Left lung (tissue), 10 donors: ENCODE results near the gene CDKN1C. TPM values are rescaled to one million over a fixed set of nuclear protein-coding genes. Genes with fewer than 3 reads are reported as not detected.

Experiments used
- ATAC-seq: fragments of 200-7000 bp; cut with Tn5 transposase; one replicate; pipeline ENCODE4 v1.9.1; 2020; ENCODE audit warnings: moderate library complexity
- DNase-seq, 4 donors: peaks; one replicate each; pipeline ENCODE4 v3.0.0-alpha.2; 2013 to 2020
- H3K27ac ChIP-seq, 2 donors: fragments of 200-600 bp; sonication (generic) in 1 of 2; one replicate each; pipeline versions ENCODE4 v1.5.0 to v1.8.0; 2020 to 2021
- H3K27me3 ChIP-seq, 2 donors: fragments of 200-600 bp; sonication (generic) in 1 of 2; one replicate each; pipeline versions ENCODE4 v1.5.0 to v1.8.0; 2020 to 2021
- H3K36me3 ChIP-seq, 2 donors: fragments of 200-600 bp; sonication (generic) in 1 of 2; one replicate each; pipeline versions ENCODE4 v1.5.0 to v1.8.0; 2020 to 2021
- H3K4me1 ChIP-seq, 2 donors: fragments of 200-600 bp; one replicate each; pipeline ENCODE4 v1.8.0; 2021
- H3K4me3 ChIP-seq, 2 donors: fragments of 200-600 bp; sonication (generic) in 1 of 2; one replicate each; pipeline versions ENCODE4 v1.5.0 to v1.8.0; 2020 to 2021; ENCODE audit warnings: mild to moderate bottlenecking in 1 of 2
- H3K9me3 ChIP-seq, 2 donors: fragments of 200-600 bp; sonication (generic) in 1 of 2; one replicate each; pipeline versions ENCODE4 v1.5.0 to v1.8.0; 2020 to 2021
- intact Hi-C, 2 donors: fragments of 100-400 bp; cut with DNase I; formaldehyde crosslinking; loops; one replicate each; pipeline versions ENCODE4 v1.11.2 to v1.14.2; 2022
- polyA plus RNA-seq, 6 donors: library from polyadenylated mRNA; unstranded; fragments of 120-200 nt; gene quantifications; one replicate each; pipeline ENCODE4 v1.2.1, GENCODE V29; 2013; ENCODE audit not compliant: insufficient read length in 6 of 6
- total RNA-seq, 2 donors: library from RNA; stranded (reverse); fragmentation: NEBNext Ultra II Directional; extraction: Animal tissue kit (Norgen Biotek cat#: 25700); gene quantifications; one replicate each; pipeline ENCODE4 v1.2.1, GENCODE V29; 2021
- TF ChIP-seq, protein P1 (sequence below), 2 donors: fragments of 200-600 bp; sonication (generic) in 1 of 2; IDR thresholded peaks; one replicate each; pipeline versions ENCODE4 v1.5.0 to v1.8.0; 2021; ENCODE audit warnings: antibody characterized with exemption in 2 of 2
- donor health status: DM: no; HTN: yes; CAD: no.
- donor health status: DM: no; HTN: no; CAD: no.

CDKN1C gene
- total and polyA plus RNA-seq, 8 donors: 18.0 to 90.1 (median 67.6) TPM

DNA sequence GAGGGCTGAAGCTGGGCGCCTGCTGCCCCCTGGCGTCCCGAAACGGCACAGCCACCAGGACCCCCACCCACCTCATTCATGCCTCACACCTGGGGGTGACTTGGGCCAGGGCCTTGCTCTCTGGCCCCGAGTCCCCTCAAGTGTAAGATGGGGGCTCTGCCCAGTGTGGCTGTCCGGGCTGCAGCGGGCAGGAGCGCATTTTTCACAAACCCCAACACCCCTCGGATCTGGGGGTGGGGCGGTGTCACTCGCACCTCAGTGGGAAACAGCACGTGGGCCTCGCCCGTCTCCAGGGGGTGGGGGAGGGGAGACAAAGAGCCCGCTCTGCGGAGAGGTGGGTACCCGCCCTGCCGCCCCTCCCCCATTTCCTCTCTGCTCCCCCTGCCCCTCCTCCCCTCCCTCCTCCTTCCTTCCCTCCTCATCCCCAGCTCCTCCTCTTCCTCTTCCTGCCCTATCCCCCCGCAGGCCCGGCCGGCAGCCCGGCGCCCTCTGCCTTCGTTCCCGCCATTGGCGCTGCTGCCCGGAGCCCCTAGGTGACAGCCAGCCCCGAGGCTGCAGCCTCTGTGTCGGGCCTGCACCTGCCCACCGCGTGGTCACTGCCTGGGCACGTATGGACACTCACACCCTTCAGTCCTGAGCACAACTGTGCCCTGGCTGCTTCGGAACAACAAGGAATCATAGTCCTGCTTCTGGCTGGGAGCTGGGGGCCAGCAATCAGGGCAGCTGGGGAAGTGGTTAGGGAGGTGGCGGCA is 6.8 kb upstream of the CDKN1C start:
- Histone ChIP-seq H3K9me3 (no peaks in the 10 kb centered on the region), H3K4me1 (peaks cover 20 to 32% of the 10 kb centered on the region in 2 donors), H3K36me3 (no peaks in the 10 kb centered on the region), H3K4me3 (peak overlapping the region; percentile 34 to 39), H3K27ac (peak overlapping the region; percentile 73 to 74), H3K27me3 (peaks cover 0 to 8% of the 10 kb centered on the region in 2 donors)
- ATAC-seq: peak; percentile 73
- intact Hi-C loops: no loop called here
- TF ChIP-seq, protein P1, sequence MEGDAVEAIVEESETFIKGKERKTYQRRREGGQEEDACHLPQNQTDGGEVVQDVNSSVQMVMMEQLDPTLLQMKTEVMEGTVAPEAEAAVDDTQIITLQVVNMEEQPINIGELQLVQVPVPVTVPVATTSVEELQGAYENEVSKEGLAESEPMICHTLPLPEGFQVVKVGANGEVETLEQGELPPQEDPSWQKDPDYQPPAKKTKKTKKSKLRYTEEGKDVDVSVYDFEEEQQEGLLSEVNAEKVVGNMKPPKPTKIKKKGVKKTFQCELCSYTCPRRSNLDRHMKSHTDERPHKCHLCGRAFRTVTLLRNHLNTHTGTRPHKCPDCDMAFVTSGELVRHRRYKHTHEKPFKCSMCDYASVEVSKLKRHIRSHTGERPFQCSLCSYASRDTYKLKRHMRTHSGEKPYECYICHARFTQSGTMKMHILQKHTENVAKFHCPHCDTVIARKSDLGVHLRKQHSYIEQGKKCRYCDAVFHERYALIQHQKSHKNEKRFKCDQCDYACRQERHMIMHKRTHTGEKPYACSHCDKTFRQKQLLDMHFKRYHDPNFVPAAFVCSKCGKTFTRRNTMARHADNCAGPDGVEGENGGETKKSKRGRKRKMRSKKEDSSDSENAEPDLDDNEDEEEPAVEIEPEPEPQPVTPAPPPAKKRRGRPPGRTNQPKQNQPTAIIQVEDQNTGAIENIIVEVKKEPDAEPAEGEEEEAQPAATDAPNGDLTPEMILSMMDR (IDR thresholded peaks at IDR 0.05): peak; percentile 85 to 94
- peak in 3 of 4 donors; percentile 61 to 80 (median 74) for DNase-seq

DNA sequence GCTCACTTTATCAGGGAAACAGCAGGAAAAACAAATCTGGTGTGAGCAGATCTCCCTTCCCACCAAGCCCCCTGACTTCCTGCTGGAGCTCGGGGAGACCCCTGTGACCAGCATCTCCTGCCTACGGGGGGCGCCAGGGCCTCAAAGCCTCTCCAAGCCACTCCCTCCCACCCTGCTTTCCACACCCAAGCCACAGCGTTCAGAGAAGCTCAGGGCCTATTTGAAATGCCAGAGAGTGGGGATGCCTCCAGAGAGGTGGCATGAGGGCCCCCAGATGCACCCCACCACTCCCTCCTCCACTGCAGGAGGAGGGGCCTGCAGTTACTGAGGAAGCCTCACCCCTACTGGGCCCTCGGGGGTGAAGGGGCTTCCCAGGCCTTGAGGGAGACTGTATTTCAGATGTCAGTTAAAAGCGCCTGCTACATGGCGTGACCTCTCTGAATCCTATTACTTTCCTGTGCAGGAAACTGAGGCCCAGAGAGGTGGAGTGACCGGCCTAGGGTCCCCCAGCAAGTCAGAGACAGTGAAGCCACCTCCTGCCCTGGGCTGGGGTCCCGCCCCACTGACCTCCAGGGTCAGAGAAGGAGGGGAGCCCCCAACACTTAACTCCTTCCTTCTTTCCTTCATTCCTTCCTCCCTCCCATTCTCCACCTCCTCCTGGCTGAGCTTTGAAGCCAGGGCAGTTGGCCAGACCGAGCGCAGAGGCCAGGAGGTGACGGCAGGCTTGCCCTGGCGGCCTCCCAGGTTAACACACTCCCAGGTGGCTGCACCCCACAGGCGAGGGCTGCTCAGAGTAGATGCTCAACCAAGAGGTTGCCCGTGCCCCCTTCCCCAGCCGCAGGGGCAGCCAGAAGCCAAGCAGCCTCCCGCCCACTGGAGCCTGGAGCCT is 6.0 kb upstream of the CDKN1C start:
- TF ChIP-seq, protein P1 (IDR thresholded peaks at IDR 0.05): no peak
- Histone ChIP-seq H3K4me1 (peaks cover 20 to 32% of the 10 kb centered on the region in 2 donors), H3K27me3 (peaks cover 0 to 16% of the 10 kb centered on the region in 2 donors), H3K27ac (peak overlapping the region; percentile 73 to 74), H3K9me3 (no peaks in the 10 kb centered on the region), H3K36me3 (no peaks in the 10 kb centered on the region), H3K4me3 (peak overlapping the region; percentile 34 to 39)
- intact Hi-C loops: no loop called here
- DNase-seq (no peak), ATAC-seq (no peak)

DNA sequence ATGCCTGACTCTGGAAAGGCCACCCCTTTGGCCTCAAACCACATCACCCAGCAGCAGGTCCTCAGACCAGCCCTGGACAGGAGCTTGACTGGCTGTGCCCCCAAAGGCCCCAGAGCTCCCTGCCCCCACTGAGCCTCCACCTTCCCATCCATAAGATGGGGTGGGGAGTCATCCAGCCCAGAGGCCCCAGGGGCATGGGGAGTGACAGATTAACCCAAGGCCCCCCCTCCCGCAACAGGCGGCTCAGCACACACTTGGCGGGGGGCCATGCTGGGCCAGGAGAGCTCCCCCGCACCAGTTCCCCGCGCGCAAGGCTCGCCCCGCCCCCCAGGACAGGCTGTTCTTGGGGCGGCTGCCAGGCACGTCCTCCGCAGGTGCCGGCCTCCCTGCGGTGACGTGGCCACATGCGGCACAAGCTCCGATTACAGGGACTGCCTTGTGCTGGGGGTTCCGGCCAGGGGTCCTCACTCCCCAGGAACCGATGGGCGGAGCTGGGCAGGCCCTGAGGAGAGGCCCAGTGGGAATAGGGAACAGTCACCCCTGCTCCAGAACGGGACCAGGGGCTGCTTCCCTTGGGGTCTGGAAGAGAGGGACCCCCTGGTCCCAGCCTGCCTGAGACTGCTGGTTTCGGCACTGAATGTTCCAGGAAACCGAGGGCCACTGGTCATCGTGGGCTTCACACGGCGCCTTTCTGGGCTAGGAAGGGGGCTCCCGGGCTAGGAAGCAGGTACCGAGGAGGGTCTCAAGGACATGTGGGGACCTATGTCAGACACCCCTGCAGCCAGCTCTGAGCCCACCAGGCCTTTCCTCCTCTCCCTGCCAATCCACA is 5.1 kb upstream of the CDKN1C start:
- Histone ChIP-seq H3K4me3 (no peak overlapping the region), H3K9me3 (no peaks in the 10 kb centered on the region), H3K4me1 (peaks cover 20 to 37% of the 10 kb centered on the region in 2 donors), H3K36me3 (no peaks in the 10 kb centered on the region), H3K27ac (no peak overlapping the region), H3K27me3 (peaks cover 0 to 21% of the 10 kb centered on the region in 2 donors)
- peak in 2 of 4 donors; percentile 88 for DNase-seq
- TF ChIP-seq, protein P1 (IDR thresholded peaks at IDR 0.05): no peak
- intact Hi-C loops: no loop called here
- peak; percentile 35 for ATAC-seq

DNA sequence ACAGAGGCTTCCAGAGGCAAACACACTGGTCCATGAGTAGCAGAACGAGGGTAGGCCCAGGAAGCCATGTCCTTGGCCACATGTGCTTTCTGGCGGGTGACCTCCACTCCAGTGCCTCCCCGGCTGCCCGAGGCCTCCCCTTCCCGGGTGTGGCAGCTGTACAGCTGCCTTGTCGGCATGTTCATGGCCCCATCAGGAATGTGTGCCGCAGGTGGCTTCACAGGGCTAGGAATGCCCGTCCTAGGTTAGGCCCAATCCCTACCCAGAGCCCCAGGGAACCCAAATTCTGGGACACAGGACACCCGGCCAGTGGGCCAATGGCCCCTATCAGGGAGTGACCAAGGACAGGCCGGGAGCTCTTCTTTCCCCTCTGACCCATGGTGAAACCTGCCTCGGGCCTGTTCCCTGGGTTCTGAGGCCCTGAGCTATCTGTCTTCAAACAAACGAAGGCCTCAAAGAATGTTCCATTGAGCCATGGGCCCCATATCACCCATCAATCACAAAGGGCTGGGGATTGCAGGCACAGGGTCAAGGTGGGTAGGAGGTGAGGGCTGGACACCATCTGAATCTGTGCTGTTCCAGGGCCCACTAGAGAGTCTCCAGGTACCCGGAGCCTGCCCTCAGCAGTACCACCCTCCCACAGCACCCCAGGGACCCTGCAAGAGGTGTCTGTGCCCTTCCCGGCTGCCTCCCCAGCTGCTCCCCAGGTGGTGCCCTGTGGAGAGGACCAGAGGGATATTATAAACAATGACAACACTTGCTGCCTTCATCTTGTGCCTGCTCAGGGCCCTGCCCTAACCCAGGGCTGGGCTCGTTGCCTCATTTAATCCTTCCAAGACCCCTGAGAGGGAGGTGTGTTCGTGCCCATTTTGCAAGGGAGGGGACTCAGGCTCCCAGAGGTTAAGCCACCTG is 4.0 kb upstream of the CDKN1C start:
- intact Hi-C loops: loop anchor here (5.0 kb wide), 2 partner anchors 357 to 462 kb away; no protein-coding TSS in a partner anchor
- H3K9me3 ChIP-seq: no peaks in the 10 kb centered on the region
- ATAC-seq: no peak
- peaks cover 0 to 29% of the 10 kb centered on the region in 2 donors for H3K27me3 ChIP-seq
- no peak overlapping the region for H3K27ac ChIP-seq
- DNase-seq: no peak
- H3K36me3 ChIP-seq: no peaks in the 10 kb centered on the region
- peaks cover 20 to 44% of the 10 kb centered on the region in 2 donors for H3K4me1 ChIP-seq
- no peak overlapping the region for H3K4me3 ChIP-seq
- TF ChIP-seq, protein P1 (IDR thresholded peaks at IDR 0.05): no peak
